AG10803 (cell line): ENCODE results near the gene OR2AG1.

ENCODE experiments used
- DNase-seq: peaks from one replicate; pipeline ENCODE4 v3.0.0; 2010; ENCODE audit warnings: low read depth
- H3K4me3 ChIP-seq: 2 replicates; pipeline ENCODE4 v1.5.1; 2011; ENCODE audit warnings: mild to moderate bottlenecking, low read length, control low read depth
- TF ChIP-seq, protein P1 (sequence below): conservative IDR thresholded peaks from 2 replicates; pipeline ENCODE4 v1.5.1; 2011; ENCODE audit warnings: mild to moderate bottlenecking, low read length, control low read depth, inconsistent platforms

The OR2AG1 gene

DNA sequence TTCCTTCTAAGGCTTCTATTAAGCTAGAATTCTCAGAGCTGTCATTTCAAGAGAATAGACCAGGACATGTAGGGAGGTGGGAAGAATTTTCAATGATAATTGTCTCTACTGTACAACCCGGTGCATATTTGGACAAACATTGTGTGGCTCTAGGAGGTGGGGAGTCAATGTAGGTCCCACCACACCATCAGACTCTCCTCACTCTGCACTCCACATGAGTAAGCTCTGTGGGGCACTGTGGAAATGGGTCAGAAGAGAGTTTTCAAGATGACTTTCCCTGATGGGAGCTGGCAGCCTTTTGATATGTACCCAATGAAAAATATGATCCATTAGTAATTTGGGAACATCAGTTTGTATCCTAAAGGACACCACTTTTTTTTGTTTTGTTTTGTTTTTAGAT lies 44.2 kb upstream of the OR2AG1 start:
- TF ChIP-seq, protein P1, sequence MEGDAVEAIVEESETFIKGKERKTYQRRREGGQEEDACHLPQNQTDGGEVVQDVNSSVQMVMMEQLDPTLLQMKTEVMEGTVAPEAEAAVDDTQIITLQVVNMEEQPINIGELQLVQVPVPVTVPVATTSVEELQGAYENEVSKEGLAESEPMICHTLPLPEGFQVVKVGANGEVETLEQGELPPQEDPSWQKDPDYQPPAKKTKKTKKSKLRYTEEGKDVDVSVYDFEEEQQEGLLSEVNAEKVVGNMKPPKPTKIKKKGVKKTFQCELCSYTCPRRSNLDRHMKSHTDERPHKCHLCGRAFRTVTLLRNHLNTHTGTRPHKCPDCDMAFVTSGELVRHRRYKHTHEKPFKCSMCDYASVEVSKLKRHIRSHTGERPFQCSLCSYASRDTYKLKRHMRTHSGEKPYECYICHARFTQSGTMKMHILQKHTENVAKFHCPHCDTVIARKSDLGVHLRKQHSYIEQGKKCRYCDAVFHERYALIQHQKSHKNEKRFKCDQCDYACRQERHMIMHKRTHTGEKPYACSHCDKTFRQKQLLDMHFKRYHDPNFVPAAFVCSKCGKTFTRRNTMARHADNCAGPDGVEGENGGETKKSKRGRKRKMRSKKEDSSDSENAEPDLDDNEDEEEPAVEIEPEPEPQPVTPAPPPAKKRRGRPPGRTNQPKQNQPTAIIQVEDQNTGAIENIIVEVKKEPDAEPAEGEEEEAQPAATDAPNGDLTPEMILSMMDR, result no peak
- H3K4me3 ChIP-seq, result no peak overlapping the region
- no peak for DNase-seq

DNA sequence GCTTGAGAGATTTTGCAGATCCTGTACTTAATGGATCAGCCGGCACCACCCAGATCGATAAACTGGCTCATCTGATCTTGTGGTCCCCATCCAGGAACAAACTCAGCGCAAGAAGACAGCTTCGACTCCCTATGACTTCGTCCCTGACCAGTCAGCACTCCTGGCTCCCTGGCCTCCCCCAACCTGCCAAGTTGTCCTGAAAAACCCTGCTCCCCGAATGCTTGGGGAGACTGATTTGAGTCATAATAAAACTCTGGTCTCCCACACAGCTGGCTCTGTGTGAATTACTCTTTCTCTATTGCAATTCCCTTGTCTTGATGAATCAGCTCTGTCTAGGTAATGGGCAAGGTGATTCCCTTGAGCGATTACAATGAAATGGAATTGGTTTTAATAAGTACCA lies 40.6 kb upstream of the OR2AG1 start:
- no peak overlapping the region for H3K4me3 ChIP-seq
- no peak for DNase-seq
- TF ChIP-seq, protein P1, result no peak

GRCh38 chr11:6745018-6745417 lies 37.8 kb upstream of the OR2AG1 start:
- no peak overlapping the region for H3K4me3 ChIP-seq
- DNase-seq, result no peak
- TF ChIP-seq, protein P1, result no peak

GRCh38 chr11:6745465-6746015 lies 37.3 kb upstream of the OR2AG1 start:
- TF ChIP-seq, protein P1, result no peak
- DNase-seq, result no peak
- no peak overlapping the region for H3K4me3 ChIP-seq

DNA sequence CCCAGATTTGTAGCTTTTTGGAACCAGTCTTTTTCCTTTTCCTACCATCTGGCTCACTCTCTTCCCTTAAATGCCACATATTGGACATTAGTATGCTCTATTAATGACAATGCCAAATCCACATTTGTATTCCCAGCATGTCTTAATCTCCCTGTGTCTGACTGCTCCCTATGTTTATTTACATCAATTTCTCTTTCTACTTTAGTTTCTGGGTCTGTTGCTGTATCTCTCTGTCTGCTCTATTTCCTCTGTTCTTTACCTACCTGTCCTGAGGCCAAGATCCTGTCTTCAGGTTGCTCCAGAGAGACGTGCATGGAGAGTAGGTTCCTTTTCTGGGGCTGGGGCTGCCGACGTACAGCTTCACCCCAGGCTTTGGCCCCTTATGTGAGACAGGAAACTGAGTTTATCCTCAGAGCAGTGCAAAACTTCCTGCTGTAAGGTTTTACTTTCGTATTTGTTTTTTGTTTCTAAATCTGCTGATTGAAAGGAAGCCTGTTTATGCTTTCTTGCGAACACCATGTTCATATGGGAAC lies 36.7 kb upstream of the OR2AG1 start:
- H3K4me3 ChIP-seq, result no peak overlapping the region

DNA sequence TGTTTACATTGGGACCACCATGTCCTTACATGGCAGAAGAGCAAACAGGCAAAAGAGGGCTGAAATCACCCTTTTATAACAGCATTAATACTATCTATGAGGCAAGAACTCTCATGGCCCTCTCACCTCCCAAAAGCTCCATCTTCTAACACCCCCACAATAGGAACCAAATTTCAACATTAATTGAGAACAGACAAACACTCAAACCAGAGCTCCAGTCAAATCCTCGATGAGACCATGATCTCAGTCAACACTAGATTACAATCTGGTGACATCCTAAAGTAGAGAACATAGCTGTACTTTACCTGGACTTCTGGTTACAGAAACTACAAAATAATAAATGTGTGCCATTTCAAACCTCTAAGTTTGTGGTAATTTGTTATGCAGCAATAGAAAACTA lies 36.2 kb upstream of the OR2AG1 start:
- DNase-seq, result no peak
- no peak overlapping the region for H3K4me3 ChIP-seq
- TF ChIP-seq, protein P1, result no peak

More for the DNA sequence above, 36.7 kb upstream of the OR2AG1 start:
- no peak for DNase-seq
- TF ChIP-seq, protein P1, result no peak

DNA sequence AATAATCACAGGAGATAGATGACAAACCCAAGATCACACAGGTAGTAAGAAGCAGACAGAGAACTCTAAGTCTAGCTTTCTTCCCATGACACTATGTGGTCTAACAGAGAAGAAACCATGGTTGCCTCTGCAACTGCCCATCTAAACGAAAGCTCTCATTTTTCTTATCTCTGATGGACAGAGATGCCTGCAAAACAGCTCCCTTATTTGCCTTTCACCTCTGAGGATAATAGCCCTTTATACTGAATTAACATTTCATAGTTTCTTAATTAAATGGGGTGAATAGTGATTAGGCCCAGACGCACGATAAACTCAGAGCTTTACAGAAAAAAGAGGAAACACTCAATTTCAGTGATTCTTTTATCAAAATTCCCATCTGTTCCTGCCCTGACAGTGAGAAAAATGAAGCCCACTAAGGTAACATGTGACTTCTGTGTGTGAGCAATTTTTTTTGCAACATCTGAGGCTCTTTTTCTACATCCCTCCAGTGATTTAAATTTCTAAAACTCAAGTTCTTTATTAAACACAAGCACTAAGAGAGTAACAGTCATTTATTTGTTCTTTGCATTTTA lies 35.6 kb upstream of the OR2AG1 start:
- no peak overlapping the region for H3K4me3 ChIP-seq
- DNase-seq, result no peak
- TF ChIP-seq, protein P1, result no peak
